A549 (cell line): Measurements from ENCODE around the gene PLPP4. TPM values are rescaled to one million over a fixed set of nuclear protein-coding genes. Genes with fewer than 3 reads are reported as not detected.

Source experiments
- ATAC-seq, 2 experiments: fragments of 200-7000 bp in 1 of 2; fragments of >200 bp in 1 of 2; cut with Nextera tagmentation in 1 of 2; cut with Tn5 transposase in 1 of 2; 3 replicates each; pipeline versions ENCODE4 v1.8.0 to v1.9.1; 2018 to 2020; ENCODE audit warnings: mild to moderate bottlenecking in 1 of 2, moderate library complexity in 1 of 2
- CTCF ChIA-PET: fragments of 300-600 bp; sonication (Branson Sonifier 250); formaldehyde crosslinking; extraction: SDS; loops from one replicate; lab custom pipeline; 2021; ENCODE audit warnings: antibody characterized with exemption, inconsistent platforms; lab: Yijun Ruan, JAX
- POLR2A ChIA-PET: fragments of 350-600 bp; formaldehyde crosslinking; extraction: SDS; loops from one replicate; lab custom pipeline; 2021; ENCODE audit warnings: antibody characterized with exemption, inconsistent platforms; lab: Yijun Ruan, JAX
- DNase-seq, 2 experiments: peaks; one replicate each; pipeline versions ENCODE4 v3.0.0 to v3.0.0-alpha.2; 2011 to 2016; ENCODE audit warnings: low read depth in 1 of 2, low spot score in 1 of 2
- FAIRE-seq: peaks from 2 replicates; lab custom pipeline; 2011; peaks lifted over from hg19 to GRCh38; lab: Jason Lieb, UNC
- H3K27ac ChIP-seq, 2 experiments: fragments of >200 bp; sonication (Bioruptor Twin); formaldehyde crosslinking; 3 replicates each; pipeline ENCODE4 v1.5.1; 2016 to 2017
- H3K4me1 ChIP-seq: fragments of >200 bp; sonication (Bioruptor Twin); formaldehyde crosslinking; 3 replicates; pipeline ENCODE4 v1.6.1; 2016
- H3K4me2 ChIP-seq: fragments of >200 bp; sonication (Bioruptor Twin); formaldehyde crosslinking; 3 replicates; pipeline ENCODE4 v1.6.1; 2016
- H3K4me3 ChIP-seq: fragments of >200 bp; sonication (Bioruptor Twin); formaldehyde crosslinking; 3 replicates; pipeline ENCODE4 v1.5.1; 2016
- H3K9me3 ChIP-seq: fragments of >200 bp; sonication (Bioruptor Twin); formaldehyde crosslinking; 3 replicates; pipeline ENCODE4 v1.6.1; 2016
- BCL3 ChIP-seq: fragments of >200 bp; sonication (Bioruptor Twin); formaldehyde crosslinking; IDR thresholded peaks from 3 replicates; pipeline ENCODE4 v1.6.1; 2016
- BHLHE40 ChIP-seq: IDR thresholded peaks from 2 replicates; pipeline ENCODE4 v1.6.1; 2012; ENCODE audit warnings: low read depth, low read length, inconsistent platforms
- E2F6 ChIP-seq: IDR thresholded peaks from 2 replicates; pipeline ENCODE4 v1.6.1; 2012; ENCODE audit warnings: low read depth, borderline replicate concordance
- EHF ChIP-seq: fragments of 250-450 bp; sonication (Bioruptor Pico); IDR thresholded peaks from 2 replicates; pipeline ENCODE4 v1.5.0; 2020; ENCODE audit warnings: mild to moderate bottlenecking
- FOSB ChIP-seq: fragments of 250-450 bp; sonication (Bioruptor Pico); IDR thresholded peaks from 2 replicates; pipeline ENCODE4 v1.5.0; 2020; ENCODE audit warnings: mild to moderate bottlenecking, moderate library complexity
- HDAC2 ChIP-seq: fragments of 200-600 bp; sonication (generic); IDR thresholded peaks from 2 replicates; pipeline ENCODE4 v1.6.1; 2016
- JUN ChIP-seq, 2 experiments: fragments of >200 bp; sonication (Bioruptor Twin); formaldehyde crosslinking; IDR thresholded peaks; 2 replicates in 1 of 2; 3 replicates in 1 of 2; pipeline ENCODE4 v1.6.1; 2016 to 2017
- MAFK ChIP-seq: fragments of 450-650 bp; IDR thresholded peaks from 2 replicates; pipeline ENCODE4 v1.6.1; 2014; ENCODE audit not compliant: partially characterized antibody
- MYC ChIP-seq: IDR thresholded peaks from 2 replicates; pipeline ENCODE4 v1.6.1; 2012; ENCODE audit warnings: mild to moderate bottlenecking, inconsistent platforms, low read length, improper control_type of control experiment, borderline replicate concordance
- NPAS2 ChIP-seq: fragments of 250-450 bp; sonication (Bioruptor Pico); IDR thresholded peaks from 2 replicates; pipeline ENCODE4 v1.8.0; 2022; ENCODE audit warnings: mild to moderate bottlenecking, moderate library complexity, borderline replicate concordance
- POLR2A ChIP-seq: IDR thresholded peaks from 2 replicates; pipeline ENCODE4 v1.6.1; 2012; ENCODE audit warnings: mild to moderate bottlenecking, low read length
- POLR2AphosphoS2 ChIP-seq: conservative IDR thresholded peaks from 2 replicates; pipeline ENCODE4 v1.6.1; 2012; ENCODE audit warnings: low read length, improper control_type of control experiment, inconsistent platforms
- RAD21 ChIP-seq, 2 experiments: fragments of >200 bp in 1 of 2; sonication (Bioruptor Twin) in 1 of 2; formaldehyde crosslinking in 1 of 2; IDR thresholded peaks in 1 of 2; conservative IDR thresholded peaks in 1 of 2; 2 replicates in 1 of 2; 3 replicates in 1 of 2; pipeline ENCODE4 v1.6.1; 2012 to 2018; ENCODE audit warnings: inconsistent platforms in 1 of 2
- TFCP2L1 ChIP-seq: fragments of 250-450 bp; sonication (Bioruptor Pico); IDR thresholded peaks from 2 replicates; pipeline ENCODE4 v1.5.0; 2021; ENCODE audit warnings: mild to moderate bottlenecking
- USF2 ChIP-seq: fragments of 450-650 bp; IDR thresholded peaks from 2 replicates; pipeline ENCODE4 v1.6.1; 2014; ENCODE audit warnings: antibody characterized with exemption
- ZC3H11A ChIP-seq: fragments of 450-650 bp; IDR thresholded peaks from 2 replicates; pipeline ENCODE4 v1.6.1; 2014; ENCODE audit warnings: antibody characterized with exemption, mild to moderate bottlenecking
- WGBS: methylation state at CpG from one replicate; pipeline ENCODE4 v1.1.6; 2017; ENCODE audit errors: missing lambda C conversion rate; 5-methylcytosine and 5-hydroxymethylcytosine counted together
- polyA plus RNA-seq, 4 experiments: library from polyadenylated mRNA; depleted of rRNA in 3 of 4; stranded (reverse); fragments of >200 nt; fragmentation: RNase III in 1 of 4; extraction: RNeasy Plus Mini Kit Qiagen cat#74134 plus additional on column Dnase treatment in 1 of 4; gene quantifications; 2 replicates in 3 of 4; 3 replicates in 1 of 4; pipeline ENCODE4 v1.2.3, GENCODE V29; 2011 to 2017
- TF ChIP-seq, protein P1 (sequence below): fragments of 200-600 bp; sonication (generic); IDR thresholded peaks from 2 replicates; pipeline ENCODE4 v1.6.1; 2016; ENCODE audit warnings: antibody characterized with exemption, mild to moderate bottlenecking, moderate library complexity
- TF ChIP-seq, protein P2 (sequence below): fragments of 150-350 bp; IDR thresholded peaks from 2 replicates; pipeline ENCODE4 v1.6.1; 2014; ENCODE audit warnings: low read depth, mild to moderate bottlenecking, low read length
- TF ChIP-seq, protein P3 (sequence below): fragments of >200 bp; sonication (Bioruptor Twin); formaldehyde crosslinking; IDR thresholded peaks from 2 replicates; pipeline ENCODE4 v1.6.1; 2016

The PLPP4 gene
- polyA plus RNA-seq, 2 of the 4 experiments (the other 2 are of a cell fraction) = not detected

- 11% methylated on average over 1 of the region's 1 CpG for WGBS
- H3K4me2 ChIP-seq = no peak overlapping the region
- no peak for ATAC-seq
- ChIA-PET CTCF (no interaction called here), POLR2A (no interaction called here)
- H3K4me1 ChIP-seq = no peaks in the 10 kb centered on the region
- H3K4me3 ChIP-seq = no peak overlapping the region
- no peak for FAIRE-seq
- TF ChIP-seq, protein P1, sequence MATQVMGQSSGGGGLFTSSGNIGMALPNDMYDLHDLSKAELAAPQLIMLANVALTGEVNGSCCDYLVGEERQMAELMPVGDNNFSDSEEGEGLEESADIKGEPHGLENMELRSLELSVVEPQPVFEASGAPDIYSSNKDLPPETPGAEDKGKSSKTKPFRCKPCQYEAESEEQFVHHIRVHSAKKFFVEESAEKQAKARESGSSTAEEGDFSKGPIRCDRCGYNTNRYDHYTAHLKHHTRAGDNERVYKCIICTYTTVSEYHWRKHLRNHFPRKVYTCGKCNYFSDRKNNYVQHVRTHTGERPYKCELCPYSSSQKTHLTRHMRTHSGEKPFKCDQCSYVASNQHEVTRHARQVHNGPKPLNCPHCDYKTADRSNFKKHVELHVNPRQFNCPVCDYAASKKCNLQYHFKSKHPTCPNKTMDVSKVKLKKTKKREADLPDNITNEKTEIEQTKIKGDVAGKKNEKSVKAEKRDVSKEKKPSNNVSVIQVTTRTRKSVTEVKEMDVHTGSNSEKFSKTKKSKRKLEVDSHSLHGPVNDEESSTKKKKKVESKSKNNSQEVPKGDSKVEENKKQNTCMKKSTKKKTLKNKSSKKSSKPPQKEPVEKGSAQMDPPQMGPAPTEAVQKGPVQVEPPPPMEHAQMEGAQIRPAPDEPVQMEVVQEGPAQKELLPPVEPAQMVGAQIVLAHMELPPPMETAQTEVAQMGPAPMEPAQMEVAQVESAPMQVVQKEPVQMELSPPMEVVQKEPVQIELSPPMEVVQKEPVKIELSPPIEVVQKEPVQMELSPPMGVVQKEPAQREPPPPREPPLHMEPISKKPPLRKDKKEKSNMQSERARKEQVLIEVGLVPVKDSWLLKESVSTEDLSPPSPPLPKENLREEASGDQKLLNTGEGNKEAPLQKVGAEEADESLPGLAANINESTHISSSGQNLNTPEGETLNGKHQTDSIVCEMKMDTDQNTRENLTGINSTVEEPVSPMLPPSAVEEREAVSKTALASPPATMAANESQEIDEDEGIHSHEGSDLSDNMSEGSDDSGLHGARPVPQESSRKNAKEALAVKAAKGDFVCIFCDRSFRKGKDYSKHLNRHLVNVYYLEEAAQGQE = no peak
- TF ChIP-seq POLR2A (no peak), ZC3H11A (no peak), RAD21 (conservative IDR thresholded peaks at IDR 0.05 in 1 of 2, IDR thresholded peaks at IDR 0.05 in 1 of 2) (no peak), FOSB (no peak), JUN (IDR thresholded peaks at IDR 0.05) (no peak), MAFK (no peak), BHLHE40 (no peak), HDAC2 (no peak), E2F6 (no peak)
- H3K9me3 ChIP-seq = no peaks in the 10 kb centered on the region
- DNase-seq = no peak
- H3K27ac ChIP-seq = no peak overlapping the region
These were observed 3.2 kb downstream of the PLPP4 start for GRCh38 chr10:120460186-120460585.

DNA sequence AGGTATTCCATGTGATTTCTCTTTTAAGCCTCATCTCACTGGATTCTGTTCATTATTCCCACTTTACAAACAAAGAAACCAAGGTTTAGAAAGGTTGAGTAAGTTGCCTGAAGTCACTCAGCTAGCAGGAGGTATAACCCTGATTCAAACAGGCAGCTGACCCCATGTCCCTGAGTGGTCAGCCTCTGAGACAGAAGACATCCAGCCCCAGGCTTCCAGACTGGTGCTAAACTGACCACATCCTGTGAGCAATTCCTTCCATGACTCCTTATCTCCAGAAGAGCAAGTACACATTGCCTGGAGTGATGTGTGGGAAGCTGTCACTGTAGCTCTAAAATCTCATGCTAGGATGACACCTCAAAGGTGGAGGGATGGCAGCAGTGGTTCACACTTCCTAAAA lies 3.7 kb downstream of the PLPP4 start:
- H3K4me3 ChIP-seq = no peak overlapping the region
- no peak overlapping the region for H3K27ac ChIP-seq
- H3K9me3 ChIP-seq = no peaks in the 10 kb centered on the region
- no peak overlapping the region for H3K4me2 ChIP-seq
- no peaks in the 10 kb centered on the region for H3K4me1 ChIP-seq
- CTCF ChIA-PET = no interaction called here
- FAIRE-seq (no peak), DNase-seq (no peak), ATAC-seq (no peak)
- TF ChIP-seq USF2 = no peak
- TF ChIP-seq, protein P2, sequence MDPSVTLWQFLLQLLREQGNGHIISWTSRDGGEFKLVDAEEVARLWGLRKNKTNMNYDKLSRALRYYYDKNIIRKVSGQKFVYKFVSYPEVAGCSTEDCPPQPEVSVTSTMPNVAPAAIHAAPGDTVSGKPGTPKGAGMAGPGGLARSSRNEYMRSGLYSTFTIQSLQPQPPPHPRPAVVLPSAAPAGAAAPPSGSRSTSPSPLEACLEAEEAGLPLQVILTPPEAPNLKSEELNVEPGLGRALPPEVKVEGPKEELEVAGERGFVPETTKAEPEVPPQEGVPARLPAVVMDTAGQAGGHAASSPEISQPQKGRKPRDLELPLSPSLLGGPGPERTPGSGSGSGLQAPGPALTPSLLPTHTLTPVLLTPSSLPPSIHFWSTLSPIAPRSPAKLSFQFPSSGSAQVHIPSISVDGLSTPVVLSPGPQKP = no peak
- POLR2A ChIA-PET = no interaction called here

GRCh38 chr10:120462018-120462682 lies 5.1 kb downstream of the PLPP4 start:
- Histone ChIP-seq H3K4me3 (no peak overlapping the region), H3K4me2 (no peak overlapping the region), H3K27ac (no peak overlapping the region), H3K4me1 (no peaks in the 10 kb centered on the region), H3K9me3 (no peaks in the 10 kb centered on the region)
- POLR2A ChIA-PET = no interaction called here
- DNase-seq = no peak
- FAIRE-seq = no peak
- CTCF ChIA-PET = no interaction called here
- WGBS = 31% methylated on average over 8 of the region's 8 CpGs
- no peak for ATAC-seq
- TF ChIP-seq, protein P3, sequence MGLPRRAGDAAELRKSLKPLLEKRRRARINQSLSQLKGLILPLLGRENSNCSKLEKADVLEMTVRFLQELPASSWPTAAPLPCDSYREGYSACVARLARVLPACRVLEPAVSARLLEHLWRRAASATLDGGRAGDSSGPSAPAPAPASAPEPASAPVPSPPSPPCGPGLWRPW = no peak
- no peak for TF ChIP-seq RAD21 (conservative IDR thresholded peaks at IDR 0.05 in 1 of 2, IDR thresholded peaks at IDR 0.05 in 1 of 2)

- no peak for DNase-seq
- no peak for FAIRE-seq
- no peak overlapping the region for H3K4me2 ChIP-seq
- CTCF ChIA-PET = no interaction called here
- 0% methylated on average over 2 of the region's 2 CpGs for WGBS
- no peak overlapping the region for H3K4me3 ChIP-seq
- TF ChIP-seq POLR2AphosphoS2 = no peak
- TF ChIP-seq BCL3 = no peak
- TF ChIP-seq NPAS2 (CRISPR knock-in tag) = no peak
- no peak for TF ChIP-seq EHF (CRISPR knock-in tag)
- TF ChIP-seq MYC = no peak
- no peak for TF ChIP-seq TFCP2L1 (CRISPR knock-in tag)
- TF ChIP-seq POLR2A = no peak
- no peak for ATAC-seq
- no peaks in the 10 kb centered on the region for H3K4me1 ChIP-seq
- POLR2A ChIA-PET = no interaction called here
- H3K27ac ChIP-seq = no peak overlapping the region
- no peaks in the 10 kb centered on the region for H3K9me3 ChIP-seq
These were observed 8.1 kb downstream of the PLPP4 start for GRCh38 chr10:120465138-120465537.
